Adrenal gland (tissue), 5 donors: Measurements from ENCODE around the gene HACD3.

Experiments
- CTCF ChIP-seq, 6 experiments: fragments of 450-650 bp in 4 of 6; fragments of 200-600 bp in 2 of 6; sonication (generic) in 1 of 6; IDR thresholded peaks; 1 replicate in 5 of 6; 2 replicates in 1 of 6; pipeline versions ENCODE4 v1.5.1 to v1.8.0; 2016 to 2021; ENCODE audit warnings: antibody characterized with exemption in 6 of 6, mild to moderate bottlenecking in 2 of 6, moderate library complexity in 1 of 6
- POLR2A ChIP-seq, 2 donors: fragments of 450-650 bp; IDR thresholded peaks; one replicate each; pipeline ENCODE4 v1.6.1; 2017; ENCODE audit warnings: antibody characterized with exemption in 2 of 2, mild to moderate bottlenecking in 2 of 2, moderate library complexity in 1 of 2
- donor health status: DM: no; HTN: no; CAD: no.

DNA sequence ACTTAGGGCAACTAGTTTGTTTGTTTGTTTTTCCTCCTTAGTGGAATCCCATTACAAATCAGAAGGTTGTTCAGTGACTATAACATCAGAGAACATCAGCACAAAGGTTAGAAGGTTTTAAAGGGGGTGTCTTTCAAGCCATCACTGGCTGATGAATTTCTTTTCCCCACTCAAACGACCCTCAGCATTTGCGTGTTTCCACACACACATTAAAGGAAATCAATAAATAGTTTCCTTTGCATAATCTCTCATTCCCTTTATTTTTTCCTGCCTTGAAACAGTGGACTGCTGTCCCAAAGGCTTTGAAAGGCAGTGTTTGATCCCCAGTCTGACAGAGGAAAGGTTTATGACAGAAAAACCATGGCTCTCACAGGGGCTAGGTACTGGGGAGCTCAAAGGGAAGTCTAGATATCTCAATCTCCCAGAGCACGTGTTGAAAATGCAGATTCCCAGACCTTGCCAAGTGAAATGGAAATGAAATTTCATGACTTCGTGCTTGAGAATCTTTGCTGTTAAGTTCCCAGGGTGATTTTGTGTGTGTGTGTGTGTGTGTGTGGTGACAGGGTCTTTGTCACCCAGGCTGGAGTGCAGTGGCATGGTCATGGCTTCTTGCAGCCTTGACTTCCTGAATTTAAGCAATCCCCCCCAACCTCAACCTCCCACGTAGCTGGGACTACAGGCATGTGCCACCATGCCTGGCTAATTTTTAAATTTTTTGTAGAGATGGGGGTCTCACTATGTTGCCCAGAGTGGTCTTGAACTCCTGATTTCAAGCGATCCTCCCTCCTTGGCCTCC, 82.9 kb downstream of the HACD3 start:
- TF ChIP-seq POLR2A (IDR thresholded peaks at IDR 0.05) (no peak), CTCF (IDR thresholded peaks at IDR 0.05) (no peak)
